Neural progenitor cell (in vitro differentiated cells): ENCODE results near the gene ADAMTS19. TPM values are rescaled to one million over a fixed set of nuclear protein-coding genes. Genes with fewer than 3 reads are reported as not detected.

ENCODE experiments used
- DNase-seq: peaks from one replicate; pipeline ENCODE4 v3.0.0-alpha.2; 2016; ENCODE audit warnings: low spot score
- H2AFZ ChIP-seq: fragments of 200-600 bp; sonication (generic); replicated peaks from 2 replicates; pipeline ENCODE4 v1.6.1; 2016; ENCODE audit warnings: antibody characterized with exemption
- H3F3A ChIP-seq: fragments of 200-600 bp; sonication (generic); 2 replicates; pipeline ENCODE4 v1.6.1; 2016; ENCODE audit warnings: antibody characterized with exemption, low read depth
- H3K27ac ChIP-seq: fragments of 200-600 bp; sonication (generic); 2 replicates; pipeline ENCODE4 v1.5.1; 2016; ENCODE audit warnings: mild to moderate bottlenecking
- H3K27me3 ChIP-seq: fragments of 200-600 bp; sonication (generic); 2 replicates; pipeline ENCODE4 v1.6.1; 2016; ENCODE audit warnings: mild to moderate bottlenecking, moderate library complexity
- H3K36me3 ChIP-seq: fragments of 200-600 bp; sonication (generic); 2 replicates; pipeline ENCODE4 v1.5.1; 2016
- H3K4me1 ChIP-seq: fragments of 200-600 bp; sonication (generic); 2 replicates; pipeline ENCODE4 v1.6.1; 2016; ENCODE audit warnings: mixed run types
- H3K4me2 ChIP-seq: fragments of 200-600 bp; sonication (generic); 2 replicates; pipeline ENCODE4 v1.6.1; 2016
- H3K4me3 ChIP-seq: fragments of 200-600 bp; sonication (generic); 2 replicates; pipeline ENCODE4 v1.5.1; 2016
- H3K79me2 ChIP-seq: fragments of 200-600 bp; sonication (generic); 2 replicates; pipeline ENCODE4 v1.6.1; 2016; ENCODE audit warnings: low read depth
- H3K9ac ChIP-seq: fragments of 200-600 bp; sonication (generic); 2 replicates; pipeline ENCODE4 v1.6.1; 2016
- H3K9me3 ChIP-seq: fragments of 200-600 bp; sonication (generic); 2 replicates; pipeline ENCODE4 v1.5.1; 2016; ENCODE audit warnings: low read depth
- H4K20me1 ChIP-seq: fragments of 200-600 bp; sonication (generic); 2 replicates; pipeline ENCODE4 v1.6.1; 2016; ENCODE audit warnings: low read depth
- H3K27ac Mint-ChIP-seq: 3 replicates; pipeline ENCODE4 v1.8.0; 2021; ENCODE audit warnings: mixed read lengths
- H3K27me3 Mint-ChIP-seq: 2 replicates; pipeline ENCODE4 v1.8.0; 2022; ENCODE audit warnings: low read depth, mild to moderate bottlenecking, inconsistent platforms, moderate library complexity, mixed read lengths; ENCODE audit not compliant: insufficient read depth
- H3K36me3 Mint-ChIP-seq: 3 replicates; pipeline ENCODE4 v1.8.0; 2021; ENCODE audit warnings: mixed read lengths
- H3K4me1 Mint-ChIP-seq: 3 replicates; pipeline ENCODE4 v1.8.0; 2021; ENCODE audit warnings: mixed read lengths
- H3K4me3 Mint-ChIP-seq: 3 replicates; pipeline ENCODE4 v1.8.0; 2021; ENCODE audit warnings: mild to moderate bottlenecking, moderate library complexity, mixed read lengths
- H3K9me3 Mint-ChIP-seq: 3 replicates; pipeline ENCODE4 v1.8.0; 2020; ENCODE audit warnings: mixed read lengths
- EZH2 ChIP-seq: fragments of 200-600 bp; sonication (generic); IDR thresholded peaks from 2 replicates; pipeline ENCODE4 v1.6.1; 2017; ENCODE audit warnings: antibody characterized with exemption, mild to moderate bottlenecking, moderate library complexity
- EZH2phosphoT487 ChIP-seq: fragments of 200-600 bp; sonication (generic); IDR thresholded peaks from 2 replicates; pipeline ENCODE4 v1.6.1; 2017; ENCODE audit warnings: antibody characterized with exemption
- total RNA-seq: library from RNA; depleted of rRNA; stranded (reverse); fragments of >200 nt; gene quantifications from 2 replicates; pipeline ENCODE4 v1.2.3, GENCODE V29; 2015; ENCODE audit warnings: low replicate concordance
- TF ChIP-seq, protein P1 (sequence below): fragments of 200-600 bp; sonication (generic); IDR thresholded peaks from 2 replicates; pipeline ENCODE4 v1.5.1; 2017; ENCODE audit warnings: antibody characterized with exemption, mild to moderate bottlenecking

Gene ADAMTS19
- total RNA-seq, 1 donor from 2014 or later, result 23.3 TPM

DNA sequence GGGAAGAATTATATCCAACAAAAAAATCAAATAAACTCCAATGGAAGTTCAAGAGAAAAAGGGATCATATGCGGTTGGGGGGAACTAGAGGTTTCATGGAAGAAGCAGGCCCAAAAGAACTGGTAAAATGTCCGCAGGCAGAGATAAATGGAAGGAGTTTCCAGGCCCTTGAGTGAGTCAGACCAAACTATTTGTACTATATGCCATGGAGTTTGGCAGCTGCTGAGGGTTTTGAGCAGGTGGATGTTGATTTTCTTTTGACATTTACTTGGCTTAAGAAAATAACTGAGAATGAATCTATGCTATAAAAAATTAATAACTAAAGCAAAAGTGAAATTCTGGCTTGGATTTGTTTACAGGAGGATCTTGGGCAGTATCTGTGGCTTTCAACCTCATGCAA is 321.5 kb downstream of the ADAMTS19 start:
- H3K4me3 ChIP-seq, result no peak overlapping the region
- no peaks in the 10 kb centered on the region for H3F3A ChIP-seq
- no peaks in the 10 kb centered on the region for H3K79me2 ChIP-seq
- H3K4me2 ChIP-seq, result no peak overlapping the region
- TF ChIP-seq EZH2phosphoT487, result no peak
- TF ChIP-seq EZH2, result no peak
- TF ChIP-seq, protein P1, sequence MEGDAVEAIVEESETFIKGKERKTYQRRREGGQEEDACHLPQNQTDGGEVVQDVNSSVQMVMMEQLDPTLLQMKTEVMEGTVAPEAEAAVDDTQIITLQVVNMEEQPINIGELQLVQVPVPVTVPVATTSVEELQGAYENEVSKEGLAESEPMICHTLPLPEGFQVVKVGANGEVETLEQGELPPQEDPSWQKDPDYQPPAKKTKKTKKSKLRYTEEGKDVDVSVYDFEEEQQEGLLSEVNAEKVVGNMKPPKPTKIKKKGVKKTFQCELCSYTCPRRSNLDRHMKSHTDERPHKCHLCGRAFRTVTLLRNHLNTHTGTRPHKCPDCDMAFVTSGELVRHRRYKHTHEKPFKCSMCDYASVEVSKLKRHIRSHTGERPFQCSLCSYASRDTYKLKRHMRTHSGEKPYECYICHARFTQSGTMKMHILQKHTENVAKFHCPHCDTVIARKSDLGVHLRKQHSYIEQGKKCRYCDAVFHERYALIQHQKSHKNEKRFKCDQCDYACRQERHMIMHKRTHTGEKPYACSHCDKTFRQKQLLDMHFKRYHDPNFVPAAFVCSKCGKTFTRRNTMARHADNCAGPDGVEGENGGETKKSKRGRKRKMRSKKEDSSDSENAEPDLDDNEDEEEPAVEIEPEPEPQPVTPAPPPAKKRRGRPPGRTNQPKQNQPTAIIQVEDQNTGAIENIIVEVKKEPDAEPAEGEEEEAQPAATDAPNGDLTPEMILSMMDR, result no peak
- H3K4me3 Mint-ChIP-seq, result no peak overlapping the region
- H3K9ac ChIP-seq, result no peak overlapping the region
- no peak overlapping the region for H3K27ac Mint-ChIP-seq
- H3K9me3 Mint-ChIP-seq, result peaks cover 3% of the 10 kb centered on the region
- no peaks in the 10 kb centered on the region for H3K4me1 ChIP-seq
- no peaks in the 10 kb centered on the region for H3K36me3 Mint-ChIP-seq
- DNase-seq, result no peak
- H3K27me3 Mint-ChIP-seq, result no peaks in the 10 kb centered on the region
- no peaks in the 10 kb centered on the region for H3K36me3 ChIP-seq
- H3K9me3 ChIP-seq, result no peaks in the 10 kb centered on the region
- H3K27ac ChIP-seq, result no peak overlapping the region
- no peaks in the 10 kb centered on the region for H3K27me3 ChIP-seq
- no peaks in the 10 kb centered on the region for H4K20me1 ChIP-seq
- H3K4me1 Mint-ChIP-seq, result no peaks in the 10 kb centered on the region
- no peak overlapping the region for H2AFZ ChIP-seq
